ENCODE measurements around the gene MKLN1.

The MKLN1 gene

DNA sequence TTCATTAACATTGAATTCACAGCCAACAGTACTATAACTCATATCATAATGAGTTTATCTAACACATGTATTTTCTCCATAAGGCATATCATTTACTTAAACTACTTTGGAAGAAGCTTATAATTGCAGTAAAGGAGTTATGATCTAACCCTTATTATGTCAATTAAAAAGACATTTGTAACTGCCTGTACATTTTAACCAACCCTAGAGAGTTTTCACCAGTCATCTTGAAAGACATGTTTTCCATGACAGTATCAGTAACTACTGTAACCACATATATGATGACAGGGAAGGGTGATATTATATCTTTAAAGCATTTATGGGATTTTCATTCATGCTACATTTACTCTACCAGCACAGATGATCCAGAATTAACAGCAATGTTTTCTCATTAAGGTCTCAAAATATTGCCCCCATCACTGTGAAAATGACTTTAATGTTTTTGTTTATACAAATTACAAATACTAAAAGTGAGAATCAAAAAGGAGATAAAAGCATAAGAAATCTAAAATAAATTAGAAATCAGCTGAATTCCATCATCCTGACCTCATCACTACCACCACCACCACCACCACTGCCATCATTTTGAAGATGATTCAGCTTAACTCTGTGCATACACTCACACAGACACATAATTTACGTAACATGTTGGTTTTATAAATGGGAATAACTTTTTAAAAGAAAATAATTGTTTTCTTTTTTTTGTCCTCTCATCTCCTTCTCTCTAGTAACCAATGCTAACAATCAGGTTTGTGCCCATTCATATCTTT is 53.6 kb downstream of the MKLN1 start:
- TF ChIP-seq, protein P1, sequence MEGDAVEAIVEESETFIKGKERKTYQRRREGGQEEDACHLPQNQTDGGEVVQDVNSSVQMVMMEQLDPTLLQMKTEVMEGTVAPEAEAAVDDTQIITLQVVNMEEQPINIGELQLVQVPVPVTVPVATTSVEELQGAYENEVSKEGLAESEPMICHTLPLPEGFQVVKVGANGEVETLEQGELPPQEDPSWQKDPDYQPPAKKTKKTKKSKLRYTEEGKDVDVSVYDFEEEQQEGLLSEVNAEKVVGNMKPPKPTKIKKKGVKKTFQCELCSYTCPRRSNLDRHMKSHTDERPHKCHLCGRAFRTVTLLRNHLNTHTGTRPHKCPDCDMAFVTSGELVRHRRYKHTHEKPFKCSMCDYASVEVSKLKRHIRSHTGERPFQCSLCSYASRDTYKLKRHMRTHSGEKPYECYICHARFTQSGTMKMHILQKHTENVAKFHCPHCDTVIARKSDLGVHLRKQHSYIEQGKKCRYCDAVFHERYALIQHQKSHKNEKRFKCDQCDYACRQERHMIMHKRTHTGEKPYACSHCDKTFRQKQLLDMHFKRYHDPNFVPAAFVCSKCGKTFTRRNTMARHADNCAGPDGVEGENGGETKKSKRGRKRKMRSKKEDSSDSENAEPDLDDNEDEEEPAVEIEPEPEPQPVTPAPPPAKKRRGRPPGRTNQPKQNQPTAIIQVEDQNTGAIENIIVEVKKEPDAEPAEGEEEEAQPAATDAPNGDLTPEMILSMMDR (IDR thresholded peaks at IDR 0.05; ENCODE audit: extremely low read depth, missing control alignments): no peak
- no peak for DNase-seq (ENCODE audit: low spot score)

DNA sequence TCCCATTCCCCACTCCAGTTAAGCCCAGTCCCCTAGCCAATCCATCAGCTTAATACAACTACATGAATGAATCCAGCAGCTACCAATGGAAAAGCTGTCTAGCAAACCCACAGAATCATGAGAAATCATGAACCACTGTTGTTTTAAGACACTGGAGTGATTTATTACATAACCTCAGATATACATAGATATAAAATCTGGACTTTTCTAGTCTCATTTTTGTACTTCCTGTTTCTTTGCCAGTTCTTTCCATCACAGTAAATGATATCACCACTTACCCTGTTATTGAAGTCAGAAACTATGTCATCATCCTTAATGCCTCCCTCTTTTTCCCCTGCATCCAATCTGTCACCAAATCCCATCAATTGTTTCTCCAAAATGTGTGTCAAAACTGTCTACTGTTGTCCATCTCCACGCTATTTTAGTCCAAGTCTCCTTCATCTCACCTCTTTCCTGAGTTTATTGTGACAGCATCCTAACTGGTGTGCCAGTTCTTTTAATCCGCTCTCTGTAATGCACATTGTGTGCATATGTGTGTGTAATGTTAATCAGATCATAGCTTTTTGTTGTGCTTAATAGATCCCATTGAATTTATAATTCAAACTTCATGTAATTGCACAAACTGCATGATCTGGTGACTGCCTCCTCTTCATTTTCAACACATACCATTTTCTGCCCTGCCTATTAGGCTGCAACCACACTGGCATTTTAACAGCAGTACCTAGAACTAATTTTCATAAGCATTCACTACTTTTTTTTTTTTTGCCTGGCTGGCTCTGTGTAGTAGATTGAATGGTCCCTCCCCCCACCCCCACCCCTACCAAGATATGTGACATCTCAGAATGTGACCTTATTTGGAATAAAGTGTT is 56.0 kb downstream of the MKLN1 start:
- no peak for DNase-seq (ENCODE audit: low spot score)
- TF ChIP-seq, protein P1 (IDR thresholded peaks at IDR 0.05; ENCODE audit: extremely low read depth, missing control alignments): no peak

DNA sequence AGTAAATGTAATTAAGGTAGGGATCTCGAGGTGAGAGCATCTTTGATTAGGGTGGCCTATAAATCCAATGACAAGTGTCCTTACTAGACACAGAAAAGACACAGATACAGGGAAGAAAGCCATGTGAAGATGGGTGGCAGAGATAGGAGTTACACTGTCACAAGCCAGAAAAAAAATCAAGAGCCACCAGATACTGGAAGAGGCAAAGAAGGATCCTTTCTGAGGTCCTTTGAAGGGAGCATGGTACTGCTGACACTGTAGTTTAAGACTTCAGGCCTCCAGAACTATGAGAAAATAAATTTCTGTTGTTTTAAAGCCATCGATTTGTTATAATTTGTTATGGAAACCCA is 56.6 kb downstream of the MKLN1 start:
- TF ChIP-seq, protein P1 (IDR thresholded peaks at IDR 0.05; ENCODE audit: extremely low read depth, missing control alignments): no peak
- DNase-seq (ENCODE audit: low spot score): no peak

DNA sequence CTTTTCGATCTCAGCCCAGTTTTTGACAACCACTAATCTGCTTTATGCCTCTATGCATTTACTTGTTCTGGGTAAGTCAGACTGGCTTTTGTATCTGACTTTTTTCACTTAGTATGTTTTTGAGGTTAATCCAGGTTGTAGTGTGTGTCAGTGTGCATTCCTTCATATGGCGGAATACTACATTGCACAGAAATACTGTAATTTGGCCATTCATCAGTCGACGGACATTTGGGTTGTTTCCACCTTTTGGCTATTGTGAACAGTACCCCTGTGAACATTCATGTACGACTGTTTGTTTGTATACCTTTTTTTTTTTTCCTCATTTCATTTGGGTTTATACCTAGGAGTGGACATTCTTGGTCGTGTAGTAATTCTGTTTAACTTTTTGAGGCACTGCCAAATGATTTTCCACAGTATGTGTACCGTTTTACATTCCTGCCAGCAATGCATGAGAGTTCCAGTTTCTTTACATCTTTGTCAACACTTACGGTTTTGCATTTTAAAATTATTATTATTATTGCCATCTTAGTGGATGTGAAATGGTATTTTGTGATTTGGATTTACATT is 57.4 kb downstream of the MKLN1 start:
- no peak for DNase-seq (ENCODE audit: low spot score)
- TF ChIP-seq, protein P1 (IDR thresholded peaks at IDR 0.05; ENCODE audit: extremely low read depth, missing control alignments): no peak

DNA sequence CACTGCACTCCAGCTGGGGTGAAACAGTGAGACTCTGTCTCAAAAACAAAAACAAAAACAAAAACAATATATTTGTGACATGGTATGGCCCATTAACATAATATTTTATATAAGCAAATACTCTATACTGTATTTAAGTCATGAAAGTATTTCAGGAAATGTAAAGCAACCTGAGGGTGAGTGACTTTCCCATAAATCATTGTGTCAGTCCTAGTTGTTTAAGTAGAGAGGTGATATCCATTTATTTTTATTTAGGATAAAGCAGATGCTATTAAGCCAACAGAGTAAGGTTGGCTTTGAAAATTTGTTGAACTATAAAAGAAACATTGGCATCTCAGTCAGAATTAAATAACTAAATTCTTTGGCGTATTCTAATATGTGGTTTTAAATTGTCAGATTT is 60.5 kb downstream of the MKLN1 start:
- TF ChIP-seq, protein P1 (IDR thresholded peaks at IDR 0.05; ENCODE audit: extremely low read depth, missing control alignments): no peak
- DNase-seq (ENCODE audit: low spot score): no peak

DNA sequence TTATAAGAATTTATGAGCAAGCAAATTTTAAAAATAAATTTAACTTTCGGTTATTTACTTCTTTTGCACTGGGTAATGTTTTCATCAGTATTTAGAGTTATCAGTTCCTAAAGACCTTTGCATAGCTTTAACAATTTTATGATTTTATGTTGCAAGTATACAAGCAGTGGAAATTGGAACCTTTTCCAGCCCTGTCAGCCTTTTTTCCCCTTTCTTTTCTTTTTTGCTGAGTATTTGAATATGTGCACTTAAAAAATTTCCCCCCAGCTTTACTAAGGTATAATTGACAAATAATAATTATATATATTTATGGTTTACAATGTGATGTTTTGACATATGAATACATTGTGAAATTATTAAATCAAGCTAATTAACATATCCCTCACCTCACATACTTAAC is 62.6 kb downstream of the MKLN1 start:
- TF ChIP-seq, protein P1 (IDR thresholded peaks at IDR 0.05; ENCODE audit: extremely low read depth, missing control alignments): no peak
- DNase-seq (ENCODE audit: low spot score): no peak

DNA sequence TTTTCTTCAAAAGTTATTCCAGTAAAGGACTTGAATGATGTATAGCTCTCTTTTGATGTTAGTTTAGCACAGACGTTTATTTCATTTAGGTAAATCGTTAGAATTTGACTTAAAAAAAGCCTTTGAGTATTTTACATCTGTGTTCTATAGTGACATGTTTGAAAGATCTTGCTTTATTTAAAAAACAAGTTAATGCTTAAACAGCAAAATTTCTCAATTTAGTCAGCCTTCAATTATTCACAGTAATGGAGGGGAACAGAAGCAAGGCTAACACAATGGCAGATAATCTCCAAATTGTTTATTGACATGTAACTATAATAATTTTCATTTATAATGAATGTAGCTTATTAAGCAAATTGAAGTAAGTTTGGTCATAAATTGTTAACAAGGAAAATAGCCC is 63.5 kb downstream of the MKLN1 start:
- no peak for DNase-seq (ENCODE audit: low spot score)
- TF ChIP-seq, protein P1 (IDR thresholded peaks at IDR 0.05; ENCODE audit: extremely low read depth, missing control alignments): no peak
